ENCODE data around the gene PLCD3.

DNA sequence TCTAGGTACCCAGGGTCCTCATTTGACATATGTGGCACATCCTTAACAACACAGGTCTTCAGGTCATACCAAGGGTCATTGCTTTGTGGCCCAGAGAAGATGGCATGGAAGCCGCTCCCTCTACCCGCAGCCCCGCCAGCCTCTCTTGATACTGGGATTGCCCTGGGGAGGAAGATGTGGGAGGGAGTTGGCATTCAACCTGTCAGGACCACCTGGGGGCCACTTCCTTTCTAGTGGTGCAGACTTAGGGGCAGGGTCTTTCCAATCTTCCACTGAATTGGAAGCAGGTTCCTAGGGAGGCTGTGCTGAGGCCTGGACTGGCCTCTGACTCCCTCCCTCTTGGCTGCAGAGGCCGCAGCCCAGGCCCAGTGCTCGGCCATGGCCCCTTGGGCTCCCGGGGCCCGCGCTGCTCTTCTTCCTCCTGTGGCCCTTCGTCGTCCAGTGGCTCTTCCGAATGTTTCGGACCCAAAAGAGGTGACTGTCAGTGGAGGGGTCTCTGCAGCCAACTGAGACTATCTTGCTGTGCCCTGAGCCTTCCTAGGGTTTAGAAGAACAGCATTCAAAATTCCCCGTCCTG lies 10.9 kb upstream of the PLCD3 start:
- TF ChIP-seq, protein P1, sequence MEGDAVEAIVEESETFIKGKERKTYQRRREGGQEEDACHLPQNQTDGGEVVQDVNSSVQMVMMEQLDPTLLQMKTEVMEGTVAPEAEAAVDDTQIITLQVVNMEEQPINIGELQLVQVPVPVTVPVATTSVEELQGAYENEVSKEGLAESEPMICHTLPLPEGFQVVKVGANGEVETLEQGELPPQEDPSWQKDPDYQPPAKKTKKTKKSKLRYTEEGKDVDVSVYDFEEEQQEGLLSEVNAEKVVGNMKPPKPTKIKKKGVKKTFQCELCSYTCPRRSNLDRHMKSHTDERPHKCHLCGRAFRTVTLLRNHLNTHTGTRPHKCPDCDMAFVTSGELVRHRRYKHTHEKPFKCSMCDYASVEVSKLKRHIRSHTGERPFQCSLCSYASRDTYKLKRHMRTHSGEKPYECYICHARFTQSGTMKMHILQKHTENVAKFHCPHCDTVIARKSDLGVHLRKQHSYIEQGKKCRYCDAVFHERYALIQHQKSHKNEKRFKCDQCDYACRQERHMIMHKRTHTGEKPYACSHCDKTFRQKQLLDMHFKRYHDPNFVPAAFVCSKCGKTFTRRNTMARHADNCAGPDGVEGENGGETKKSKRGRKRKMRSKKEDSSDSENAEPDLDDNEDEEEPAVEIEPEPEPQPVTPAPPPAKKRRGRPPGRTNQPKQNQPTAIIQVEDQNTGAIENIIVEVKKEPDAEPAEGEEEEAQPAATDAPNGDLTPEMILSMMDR (conservative IDR thresholded peaks at IDR 0.05; ENCODE audit: low read length): no peak
- no peak for TF ChIP-seq EZH2phosphoT487 (IDR thresholded peaks at IDR 0.05; ENCODE audit: borderline replicate concordance, low read depth, low read length)
